ENCODE measurements around the gene ZNF629.

Gene ZNF629

GRCh38 chr16:30767767-30768465 is 19.1 kb downstream of the ZNF629 start:
- DNase-seq (ENCODE audit: extremely low read depth, insufficient read length), result no peak
- Histone ChIP-seq H3K4me3 (replicated peaks; ENCODE audit: low read depth, low read length) (no peak overlapping the region), H3K36me3 (ENCODE audit: control insufficient read depth, insufficient read depth, low read length) (peaks cover 61% of the 10 kb centered on the region), H3K27me3 (replicated peaks; ENCODE audit: control insufficient read depth, insufficient read depth, low read length) (no peaks in the 10 kb centered on the region)
- TF ChIP-seq CTCF (IDR thresholded peaks at IDR 0.05; ENCODE audit: insufficient read depth, low read length, poor library complexity, severe bottlenecking), result no peak

GRCh38 chr16:30766933-30767284 is 20.1 kb downstream of the ZNF629 start:
- Histone ChIP-seq H3K27me3 (replicated peaks; ENCODE audit: control insufficient read depth, insufficient read depth, low read length) (no peaks in the 10 kb centered on the region), H3K36me3 (ENCODE audit: control insufficient read depth, insufficient read depth, low read length) (peaks cover 57% of the 10 kb centered on the region), H3K4me3 (replicated peaks; ENCODE audit: low read depth, low read length) (no peak overlapping the region)
- no peak for DNase-seq (ENCODE audit: extremely low read depth, insufficient read length)
- TF ChIP-seq CTCF (IDR thresholded peaks at IDR 0.05; ENCODE audit: insufficient read depth, low read length, poor library complexity, severe bottlenecking), result no peak

- H3K4me3 ChIP-seq (replicated peaks; ENCODE audit: low read depth, low read length), result no peak overlapping the region
- no peak for TF ChIP-seq CTCF (IDR thresholded peaks at IDR 0.05; ENCODE audit: insufficient read depth, low read length, poor library complexity, severe bottlenecking)
- H3K27me3 ChIP-seq (replicated peaks; ENCODE audit: control insufficient read depth, insufficient read depth, low read length), result no peaks in the 10 kb centered on the region
- DNase-seq (ENCODE audit: extremely low read depth, insufficient read length), result no peak
- peaks cover 54% of the 10 kb centered on the region for H3K36me3 ChIP-seq (ENCODE audit: control insufficient read depth, insufficient read depth, low read length)
These were observed 20.6 kb downstream of the ZNF629 start for GRCh38 chr16:30766206-30766932.

- Histone ChIP-seq H3K27me3 (replicated peaks; ENCODE audit: control insufficient read depth, insufficient read depth, low read length) (no peaks in the 10 kb centered on the region), H3K36me3 (ENCODE audit: control insufficient read depth, insufficient read depth, low read length) (peaks cover 50% of the 10 kb centered on the region), H3K4me3 (replicated peaks; ENCODE audit: low read depth, low read length) (no peak overlapping the region)
- DNase-seq (ENCODE audit: extremely low read depth, insufficient read length), result no peak
- TF ChIP-seq CTCF (IDR thresholded peaks at IDR 0.05; ENCODE audit: insufficient read depth, low read length, poor library complexity, severe bottlenecking), result no peak
These were observed 22.1 kb downstream of the ZNF629 start for GRCh38 chr16:30764816-30765465.

- no peaks in the 10 kb centered on the region for H3K27me3 ChIP-seq (replicated peaks; ENCODE audit: control insufficient read depth, insufficient read depth, low read length)
- H3K36me3 ChIP-seq (ENCODE audit: control insufficient read depth, insufficient read depth, low read length), result peaks cover 43% of the 10 kb centered on the region
- no peak overlapping the region for H3K4me3 ChIP-seq (replicated peaks; ENCODE audit: low read depth, low read length)
- DNase-seq (ENCODE audit: extremely low read depth, insufficient read length), result no peak
- no peak for TF ChIP-seq CTCF (IDR thresholded peaks at IDR 0.05; ENCODE audit: insufficient read depth, low read length, poor library complexity, severe bottlenecking)
These were observed 22.9 kb downstream of the ZNF629 start for GRCh38 chr16:30764086-30764485.

Data from GM06990 (cell line).